ENCODE measurements around the gene HEPACAM.

The HEPACAM gene

DNA sequence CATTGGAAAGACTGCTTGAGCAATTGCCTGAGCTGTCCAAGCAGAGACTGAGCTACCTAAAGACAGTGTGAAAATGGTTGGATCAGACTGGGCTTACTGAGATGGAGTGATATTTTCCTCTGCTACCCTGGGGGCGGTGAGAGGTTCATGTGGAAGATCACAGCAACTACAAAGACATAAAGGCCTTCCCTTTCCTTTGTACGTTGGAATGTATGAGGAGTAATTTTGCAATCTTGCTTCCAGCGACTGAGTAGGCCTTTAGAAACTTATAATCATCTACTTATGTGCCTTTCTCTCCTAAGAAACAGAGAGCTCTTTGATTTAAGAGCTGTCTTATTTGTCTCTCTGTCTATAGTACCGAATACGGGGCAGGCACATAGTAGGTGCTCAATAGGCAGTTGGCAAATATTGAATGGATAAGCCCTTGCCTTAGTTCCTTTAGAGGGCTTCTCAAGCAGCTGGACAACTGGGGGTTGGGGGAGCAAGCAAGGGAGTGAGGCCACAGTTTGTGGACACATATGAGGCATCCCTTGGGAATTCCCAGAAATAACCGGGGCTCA, 2.4 kb upstream of the HEPACAM start:
- no peak overlapping the region for H3K27ac Mint-ChIP-seq (ENCODE audit: low read depth)
- no peak overlapping the region for H3K4me3 Mint-ChIP-seq
- DNase-seq (ENCODE audit: low spot score in 2 of 2) (no peak), ATAC-seq (replicated peaks; ENCODE audit: extremely low read depth, poor library complexity, severe bottlenecking) (no peak)
- H3K27me3 Mint-ChIP-seq = no peaks in the 10 kb centered on the region
- no peaks in the 10 kb centered on the region for H3K4me1 Mint-ChIP-seq
- no peaks in the 10 kb centered on the region for H3K9me3 Mint-ChIP-seq
- no peaks in the 10 kb centered on the region for H3K36me3 Mint-ChIP-seq (ENCODE audit: insufficient read depth)

DNA sequence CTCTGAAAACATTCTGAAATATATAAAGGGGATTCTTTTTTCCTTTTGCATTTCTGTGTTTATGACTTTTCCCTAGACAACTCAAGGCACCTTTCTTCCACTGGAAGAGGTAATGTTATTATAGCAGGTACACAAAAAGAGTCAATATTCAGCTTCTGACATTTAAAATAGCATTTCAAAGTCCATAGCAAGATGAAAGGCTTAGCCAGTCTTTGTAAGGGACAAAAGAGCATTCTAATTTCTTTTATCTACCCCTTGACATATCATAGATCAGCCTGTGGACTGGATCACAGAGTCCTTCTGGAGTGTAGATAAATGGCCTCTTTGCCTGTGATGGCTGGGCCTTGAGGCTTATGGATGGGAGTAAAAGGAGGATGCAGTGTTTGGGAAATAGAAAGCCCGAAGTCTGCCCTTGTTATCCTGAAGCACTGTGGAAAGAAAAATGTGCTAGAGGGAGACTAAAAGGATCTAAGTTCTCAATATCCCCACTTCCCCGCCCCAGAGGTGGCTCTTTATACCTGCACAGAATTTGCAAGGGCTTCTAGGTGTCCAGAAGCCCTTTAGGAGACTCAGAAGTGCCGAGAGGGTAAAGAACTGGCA, 1.6 kb upstream of the HEPACAM start:
- H3K9me3 Mint-ChIP-seq = no peaks in the 10 kb centered on the region
- no peak overlapping the region for H3K4me3 Mint-ChIP-seq

DNA sequence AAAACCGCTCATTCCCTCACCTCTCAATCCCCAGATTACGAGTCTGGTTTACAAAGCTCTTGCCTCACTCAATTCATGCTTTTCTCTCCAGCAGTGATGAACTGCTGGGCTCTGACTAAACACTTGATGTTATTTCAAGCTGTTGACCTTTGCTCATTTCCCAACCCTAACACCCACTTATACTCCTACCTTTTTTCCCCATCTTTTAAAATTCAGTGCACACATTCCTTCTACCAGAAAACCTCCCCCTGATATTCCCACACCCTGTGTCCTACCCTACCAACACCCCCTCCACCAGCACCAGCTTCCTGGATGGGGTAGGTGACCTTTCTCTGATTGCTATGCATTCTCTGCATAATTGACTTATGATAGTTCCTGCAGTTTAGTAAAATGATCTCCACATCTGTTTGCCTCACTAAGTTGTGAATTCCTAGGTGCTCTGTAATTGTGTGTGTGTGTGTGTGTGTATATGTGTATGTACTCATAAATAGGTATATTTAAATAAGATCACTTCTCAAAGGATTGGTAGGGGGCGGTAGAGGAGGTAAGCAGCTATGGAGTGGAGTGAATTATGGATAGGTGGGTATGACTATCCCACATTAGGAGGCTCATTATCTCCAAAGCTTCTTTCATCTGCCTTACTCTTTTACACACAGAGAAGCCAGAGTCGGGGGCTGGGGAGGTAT, 842 bp downstream of the HEPACAM start:
- DNase-seq (ENCODE audit: low spot score in 2 of 2) = no peak
- Mint-ChIP-seq H3K27ac (ENCODE audit: low read depth) (no peak overlapping the region), H3K27me3 (no peaks in the 10 kb centered on the region)

More for the DNA sequence above, 1.6 kb upstream of the HEPACAM start:
- DNase-seq (ENCODE audit: low spot score in 2 of 2) = no peak
- Mint-ChIP-seq H3K4me1 (no peaks in the 10 kb centered on the region), H3K27ac (ENCODE audit: low read depth) (no peak overlapping the region), H3K27me3 (no peaks in the 10 kb centered on the region), H3K36me3 (ENCODE audit: insufficient read depth) (no peaks in the 10 kb centered on the region)
- no peak for ATAC-seq (replicated peaks; ENCODE audit: extremely low read depth, poor library complexity, severe bottlenecking)

DNA sequence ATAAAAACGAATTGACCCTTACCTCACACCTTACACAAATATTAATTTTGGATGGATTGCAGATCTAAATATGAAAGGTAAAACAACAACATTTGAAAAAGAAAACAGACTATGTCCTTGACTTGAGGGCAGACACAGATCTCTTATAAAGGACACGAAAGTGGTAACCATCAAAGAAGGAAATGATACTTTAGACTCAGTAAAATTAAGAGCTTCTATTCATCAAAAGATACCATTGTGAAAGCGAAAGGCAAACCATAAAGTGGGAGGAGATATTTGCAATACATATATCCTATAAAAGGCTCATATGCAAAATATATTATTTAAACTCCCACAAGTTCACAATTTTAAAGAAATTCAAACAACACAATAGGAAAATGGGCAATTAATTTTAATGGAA, 5.0 kb downstream of the HEPACAM start:
- Mint-ChIP-seq H3K27me3 (no peaks in the 10 kb centered on the region), H3K4me1 (peaks cover 4% of the 10 kb centered on the region), H3K27ac (ENCODE audit: low read depth) (no peak overlapping the region), H3K4me3 (no peak overlapping the region), H3K36me3 (ENCODE audit: insufficient read depth) (no peaks in the 10 kb centered on the region), H3K9me3 (no peaks in the 10 kb centered on the region)
- ATAC-seq (replicated peaks; ENCODE audit: extremely low read depth, poor library complexity, severe bottlenecking) = no peak
- DNase-seq (ENCODE audit: low spot score in 2 of 2) = no peak

More for the DNA sequence above, 842 bp downstream of the HEPACAM start:
- H3K4me3 Mint-ChIP-seq = no peak overlapping the region
- no peak for ATAC-seq (replicated peaks; ENCODE audit: extremely low read depth, poor library complexity, severe bottlenecking)
- no peaks in the 10 kb centered on the region for H3K9me3 Mint-ChIP-seq
- H3K36me3 Mint-ChIP-seq (ENCODE audit: insufficient read depth) = no peaks in the 10 kb centered on the region
- peaks cover 4% of the 10 kb centered on the region for H3K4me1 Mint-ChIP-seq

DNA sequence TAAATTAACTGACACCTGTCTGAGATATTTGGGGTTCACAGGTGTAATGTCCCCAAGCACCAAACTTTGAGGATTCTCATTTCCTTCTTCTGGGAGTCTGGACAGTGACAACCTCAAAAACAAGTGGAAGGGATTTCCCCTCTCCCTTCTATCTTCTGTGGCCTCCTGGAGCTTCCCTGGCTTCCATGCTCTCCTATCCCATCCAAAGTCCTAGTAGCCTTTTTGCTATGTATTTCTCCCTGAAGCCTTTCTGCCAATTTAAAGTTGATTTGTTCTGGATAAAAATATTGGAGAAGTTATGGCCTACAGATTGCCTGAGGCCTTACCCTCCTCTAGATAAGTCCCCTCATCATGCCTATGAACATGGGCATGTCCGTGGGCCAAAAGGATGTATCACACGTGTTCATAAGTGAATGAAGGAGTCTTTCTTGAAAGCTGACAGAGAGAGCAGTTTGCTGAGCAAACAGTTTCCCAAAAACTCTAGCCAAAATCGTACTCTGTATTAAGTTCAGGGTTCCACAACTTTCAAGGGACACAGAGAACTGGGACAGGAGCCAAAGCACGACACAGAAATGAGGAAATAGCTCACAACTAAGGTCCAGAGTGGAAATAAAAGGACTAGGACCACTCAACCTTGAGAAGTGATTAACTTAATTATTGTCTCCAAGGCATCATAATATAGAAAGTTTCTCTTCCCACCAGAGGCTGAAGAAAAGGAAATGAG, 6.7 kb downstream of the HEPACAM start:
- no peak overlapping the region for H3K27ac Mint-ChIP-seq (ENCODE audit: low read depth)
- ATAC-seq (replicated peaks; ENCODE audit: extremely low read depth, poor library complexity, severe bottlenecking) = no peak
- no peaks in the 10 kb centered on the region for H3K9me3 Mint-ChIP-seq

DNA sequence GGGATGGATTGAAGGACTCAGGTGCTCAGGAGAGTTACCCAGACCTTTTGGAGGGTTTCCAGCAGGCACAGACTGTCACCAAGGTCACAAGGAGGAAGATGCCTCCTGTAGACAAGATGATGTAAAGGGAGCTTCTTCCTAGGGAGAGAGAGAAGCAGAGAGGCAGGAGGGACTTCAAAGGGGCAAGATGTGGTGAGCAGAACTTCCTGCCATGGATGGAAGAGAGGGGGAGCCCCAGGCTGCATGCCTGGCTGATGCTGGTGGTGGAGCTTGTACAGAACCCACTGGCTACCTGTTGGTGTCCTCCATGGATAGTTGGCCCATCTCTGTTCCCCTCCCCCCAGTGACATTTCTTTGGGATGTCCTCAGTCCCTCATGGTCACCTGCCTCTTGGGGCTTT, 12.6 kb downstream of the HEPACAM start:
- peaks cover 3% of the 10 kb centered on the region for H3K36me3 Mint-ChIP-seq (ENCODE audit: insufficient read depth)
- no peak overlapping the region for H3K4me3 Mint-ChIP-seq
- no peaks in the 10 kb centered on the region for H3K27me3 Mint-ChIP-seq
- H3K27ac Mint-ChIP-seq (ENCODE audit: low read depth) = no peak overlapping the region
- peaks cover 10% of the 10 kb centered on the region for H3K4me1 Mint-ChIP-seq
- no peaks in the 10 kb centered on the region for H3K9me3 Mint-ChIP-seq
- ATAC-seq (replicated peaks; ENCODE audit: extremely low read depth, poor library complexity, severe bottlenecking) (no peak), DNase-seq (ENCODE audit: low spot score in 2 of 2) (no peak)

More for the DNA sequence above, 6.7 kb downstream of the HEPACAM start:
- peaks cover 4% of the 10 kb centered on the region for H3K4me1 Mint-ChIP-seq
- no peak for DNase-seq (ENCODE audit: low spot score in 2 of 2)
- no peaks in the 10 kb centered on the region for H3K27me3 Mint-ChIP-seq
- no peaks in the 10 kb centered on the region for H3K36me3 Mint-ChIP-seq (ENCODE audit: insufficient read depth)
- H3K4me3 Mint-ChIP-seq = no peak overlapping the region

DNA sequence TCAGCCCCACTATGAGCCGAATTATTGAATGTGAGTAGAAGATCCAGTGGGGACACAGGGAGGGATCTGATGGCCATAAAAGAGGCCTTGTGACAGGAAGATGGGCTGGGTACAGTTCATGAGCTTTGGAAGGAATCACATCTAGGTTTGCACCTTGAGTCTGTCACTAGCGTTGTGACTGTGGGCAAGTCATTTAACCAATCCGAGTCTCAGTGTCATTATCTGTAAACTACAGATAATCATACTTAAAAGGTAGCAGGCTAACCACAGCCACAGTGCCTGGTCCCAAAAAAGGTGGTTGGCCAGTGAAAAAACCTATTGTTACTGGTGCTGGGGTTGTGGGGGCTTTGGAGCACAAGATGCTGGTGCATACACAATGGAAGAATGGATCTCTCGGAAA, 13.0 kb downstream of the HEPACAM start:
- H3K4me3 Mint-ChIP-seq = no peak overlapping the region
- no peaks in the 10 kb centered on the region for H3K9me3 Mint-ChIP-seq
- no peaks in the 10 kb centered on the region for H3K27me3 Mint-ChIP-seq
- DNase-seq (ENCODE audit: low spot score in 2 of 2) (no peak), ATAC-seq (replicated peaks; ENCODE audit: extremely low read depth, poor library complexity, severe bottlenecking) (no peak)
- H3K36me3 Mint-ChIP-seq (ENCODE audit: insufficient read depth) = peaks cover 3% of the 10 kb centered on the region
- H3K27ac Mint-ChIP-seq (ENCODE audit: low read depth) = no peak overlapping the region
- H3K4me1 Mint-ChIP-seq = peaks cover 10% of the 10 kb centered on the region

DNA sequence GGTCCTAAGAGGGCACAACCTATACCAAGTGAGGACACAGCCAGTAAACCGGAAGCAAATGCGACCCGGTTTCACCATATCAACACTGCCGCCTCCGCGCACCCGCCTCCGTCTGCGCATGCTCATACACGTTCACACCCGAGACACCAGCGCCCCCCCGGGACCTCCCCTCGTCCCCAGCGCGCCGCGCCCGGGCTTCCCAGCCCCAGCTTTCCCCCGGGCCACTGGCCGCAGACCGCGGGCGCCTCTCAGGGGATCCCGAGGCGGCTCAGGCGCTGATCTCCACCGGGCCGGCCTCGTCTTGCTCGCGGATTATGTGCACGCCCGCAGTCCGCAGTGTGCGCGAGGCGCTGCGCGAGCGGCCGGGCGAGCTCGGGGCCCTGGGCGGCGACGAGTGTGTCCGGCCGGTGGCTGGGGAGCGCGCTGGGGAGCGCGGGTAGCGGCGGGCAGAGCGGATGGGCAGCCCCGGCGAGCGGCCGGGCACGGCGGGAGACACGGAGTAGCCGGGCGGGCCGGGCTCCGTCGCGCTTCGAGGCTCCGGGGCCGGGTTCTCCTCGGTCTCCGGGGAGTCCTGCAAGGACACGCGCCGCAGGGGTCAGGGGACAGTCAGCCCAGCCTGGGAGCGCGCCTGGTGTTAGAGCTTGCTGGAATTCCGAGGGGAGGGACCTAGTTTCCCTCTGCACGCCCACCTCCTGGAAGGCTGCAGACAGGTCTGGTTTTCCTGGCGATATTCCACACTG, 14.8 kb downstream of the HEPACAM start:
- Mint-ChIP-seq H3K9me3 (no peaks in the 10 kb centered on the region), H3K4me1 (peaks cover 10% of the 10 kb centered on the region), H3K27ac (ENCODE audit: low read depth) (no peak overlapping the region), H3K36me3 (ENCODE audit: insufficient read depth) (peaks cover 3% of the 10 kb centered on the region), H3K27me3 (no peaks in the 10 kb centered on the region), H3K4me3 (peak overlapping the region; percentile 58)
- ATAC-seq (replicated peaks; ENCODE audit: extremely low read depth, poor library complexity, severe bottlenecking) (peak; percentile 83), DNase-seq (ENCODE audit: low spot score in 2 of 2) (peak; percentile 50 to 64)

DNA sequence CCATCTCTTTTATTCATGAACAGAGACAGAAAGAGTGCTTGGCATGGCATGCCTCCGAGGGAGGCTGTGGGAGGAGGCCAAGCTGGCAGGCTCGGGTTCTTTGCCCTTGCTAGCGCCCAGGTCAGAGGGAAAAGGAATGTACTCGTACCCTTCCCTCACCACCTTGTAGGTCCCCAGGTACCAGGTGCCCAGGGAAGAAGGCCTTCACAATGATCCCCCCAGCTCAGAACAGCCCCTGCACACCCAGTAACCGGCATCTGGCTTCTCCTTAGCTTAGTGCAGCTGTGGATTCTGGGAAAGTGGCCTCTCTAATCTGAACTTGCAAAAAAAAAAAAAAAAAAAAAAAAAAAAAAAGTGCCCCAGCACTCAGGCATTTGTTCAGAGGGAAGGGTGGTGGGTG, 15.5 kb downstream of the HEPACAM start:
- H3K27ac Mint-ChIP-seq (ENCODE audit: low read depth) = no peak overlapping the region
- H3K9me3 Mint-ChIP-seq = no peaks in the 10 kb centered on the region
- peak overlapping the region; percentile 58 for H3K4me3 Mint-ChIP-seq
- no peaks in the 10 kb centered on the region for H3K27me3 Mint-ChIP-seq
- ATAC-seq (replicated peaks; ENCODE audit: extremely low read depth, poor library complexity, severe bottlenecking) = no peak
- H3K36me3 Mint-ChIP-seq (ENCODE audit: insufficient read depth) = peaks cover 3% of the 10 kb centered on the region
- DNase-seq (ENCODE audit: low spot score in 2 of 2) = no peak
- H3K4me1 Mint-ChIP-seq = peaks cover 10% of the 10 kb centered on the region

DNA sequence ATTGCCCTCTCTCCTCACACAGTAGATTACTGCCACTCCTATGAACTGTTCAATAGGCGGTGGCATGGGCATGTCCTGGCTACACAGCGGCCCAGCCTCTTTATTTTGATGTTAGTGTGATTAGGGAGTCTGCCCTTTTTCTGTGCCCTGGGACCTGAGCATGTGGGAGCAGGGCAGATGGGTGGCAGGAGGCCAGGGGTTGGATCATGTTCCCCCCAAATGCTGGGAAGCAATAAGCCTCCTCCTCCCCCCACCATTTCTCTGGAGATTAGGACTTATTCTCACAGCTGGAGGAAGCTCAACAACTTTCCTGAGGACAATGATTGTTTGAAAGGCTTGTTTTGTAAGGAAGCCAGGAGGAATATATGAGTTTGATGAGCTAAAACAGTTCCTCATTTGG, 15.9 kb downstream of the HEPACAM start:
- H3K36me3 Mint-ChIP-seq (ENCODE audit: insufficient read depth) = peaks cover 3% of the 10 kb centered on the region
- DNase-seq (ENCODE audit: low spot score in 2 of 2) (no peak), ATAC-seq (replicated peaks; ENCODE audit: extremely low read depth, poor library complexity, severe bottlenecking) (no peak)
- no peak overlapping the region for H3K4me3 Mint-ChIP-seq
- H3K27me3 Mint-ChIP-seq = no peaks in the 10 kb centered on the region
- no peaks in the 10 kb centered on the region for H3K9me3 Mint-ChIP-seq
- peaks cover 10% of the 10 kb centered on the region for H3K4me1 Mint-ChIP-seq
- H3K27ac Mint-ChIP-seq (ENCODE audit: low read depth) = no peak overlapping the region

DNA sequence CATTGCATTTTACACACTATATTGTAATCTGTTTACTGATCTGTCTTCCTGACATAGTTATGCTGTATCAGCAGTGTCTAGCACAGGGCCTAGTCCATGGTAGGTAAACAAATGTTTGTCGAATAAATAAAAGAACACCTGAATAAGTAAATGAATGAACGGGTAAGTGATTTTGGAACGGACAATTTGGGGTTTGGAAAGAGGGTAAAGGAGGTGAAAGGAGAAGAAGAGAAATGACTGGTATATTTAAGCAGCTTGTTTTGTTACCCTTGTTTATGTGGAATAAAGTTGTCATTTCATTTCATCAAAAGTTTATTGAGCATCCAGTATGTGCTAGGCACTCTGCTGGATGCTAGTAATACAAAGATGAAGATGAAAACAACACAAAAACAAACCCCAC, 16.9 kb downstream of the HEPACAM start, which contains the start of gene HEPN1:
HEPN1 (plus strand) TSS at position 301 of the 400 bp plus-strand sequence.
- Mint-ChIP-seq H3K9me3 (no peaks in the 10 kb centered on the region), H3K36me3 (ENCODE audit: insufficient read depth) (peaks cover 3% of the 10 kb centered on the region), H3K27ac (ENCODE audit: low read depth) (no peak within 1 kb of the TSS), H3K4me1 (peaks cover 10% of the 10 kb centered on the region), H3K27me3 (no peaks in the 10 kb centered on the region), H3K4me3 (no peak within 1 kb of the TSS)
- DNase-seq (ENCODE audit: low spot score in 2 of 2) (no peak), ATAC-seq (replicated peaks; ENCODE audit: extremely low read depth, poor library complexity, severe bottlenecking) (no peak)

DNA sequence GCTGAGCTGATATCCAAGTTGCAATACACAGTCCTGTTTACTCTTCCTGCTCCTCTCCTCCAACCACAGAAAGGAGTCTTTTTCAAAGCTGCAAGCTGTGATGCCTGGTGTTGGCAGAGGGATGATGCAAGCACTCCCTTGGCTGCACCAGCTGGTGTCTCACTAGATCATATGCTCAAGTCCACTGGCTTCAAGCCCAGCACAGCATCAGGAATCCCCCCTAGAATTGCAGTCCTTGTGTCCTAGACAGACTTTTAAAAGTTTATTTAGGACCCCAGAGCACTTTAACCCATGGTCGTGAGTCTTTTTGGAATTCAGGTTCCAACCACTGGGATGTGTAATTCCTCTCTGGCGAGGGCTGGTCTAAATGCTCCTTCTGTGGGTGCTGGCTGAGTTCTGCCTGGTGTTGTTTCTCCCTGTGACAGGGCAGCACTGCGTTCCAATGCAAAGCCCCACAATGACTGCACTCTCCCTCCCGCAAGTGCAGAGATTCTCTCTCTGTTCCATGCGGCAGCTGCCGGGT, 18.7 kb downstream of the HEPACAM start:
- no peak for DNase-seq (ENCODE audit: low spot score in 2 of 2)
- Mint-ChIP-seq H3K4me3 (no peak overlapping the region), H3K9me3 (no peaks in the 10 kb centered on the region), H3K27ac (ENCODE audit: low read depth) (no peak overlapping the region), H3K36me3 (ENCODE audit: insufficient read depth) (no peaks in the 10 kb centered on the region), H3K27me3 (peaks cover 3% of the 10 kb centered on the region), H3K4me1 (no peaks in the 10 kb centered on the region)
- ATAC-seq (replicated peaks; ENCODE audit: extremely low read depth, poor library complexity, severe bottlenecking) = no peak

Measured in central memory CD8-positive, alpha-beta T cell (primary cell).